ENCODE measurements around the gene ZBTB38. TPM values are rescaled to one million over a fixed set of nuclear protein-coding genes. Genes with fewer than 3 reads are reported as not detected.
A peak's percentile ranks its signal among the peaks of the same experiment; 100 is the strongest.

The ZBTB38 gene
- total and polyA plus RNA-seq, 2 of the 13 experiments (the other 11 are each of a cell fraction or from before 2014, with no cell fraction given), result 26.8 to 51.7 TPM

- TF ChIP-seq ZNF646 (CRISPR knock-in tag; IDR thresholded peaks at IDR 0.05), result no peak
- TF ChIP-seq ZEB1 (IDR thresholded peaks at IDR 0.05; ENCODE audit: insufficient replicate concordance, low read depth), result peak; percentile 47
- TF ChIP-seq ZNF282 (IDR thresholded peaks at IDR 0.05; ENCODE audit: partially characterized antibody), result no peak
- TF ChIP-seq ZNF251 (CRISPR knock-in tag; IDR thresholded peaks at IDR 0.05), result no peak
- TF ChIP-seq ZFYVE20 (CRISPR knock-in tag; IDR thresholded peaks at IDR 0.05; ENCODE audit: borderline replicate concordance, low read depth), result no peak
- TF ChIP-seq U2AF1 (optimal IDR thresholded peaks at IDR 0.05; ENCODE audit: low read depth, low read length), result no peak
- peak in 1 of 2 experiments; percentile 88; a peak in 2 of 4 replicates for TF ChIP-seq KLF16 (CRISPR knock-in tag; IDR thresholded peaks at IDR 0.05)
- TF ChIP-seq ZSCAN22 (CRISPR knock-in tag; IDR thresholded peaks at IDR 0.05), result no peak
- TF ChIP-seq RCOR2 (CRISPR knock-in tag; IDR thresholded peaks at IDR 0.05), result peak; percentile 99
- peak; percentile 79 for TF ChIP-seq ZNF430 (CRISPR knock-in tag; IDR thresholded peaks at IDR 0.05)
- no peak for TF ChIP-seq ATM (IDR thresholded peaks at IDR 0.05; ENCODE audit: borderline replicate concordance)
- TF ChIP-seq SNAPC4 (CRISPR knock-in tag; IDR thresholded peaks at IDR 0.05), result no peak
- TF ChIP-seq ETV6 (CRISPR knock-in tag; conservative IDR thresholded peaks at IDR 0.05), result no peak
- TF ChIP-seq SRY (CRISPR knock-in tag; IDR thresholded peaks at IDR 0.05), result no peak
- no peak for TF ChIP-seq IRX3 (CRISPR knock-in tag; IDR thresholded peaks at IDR 0.05; ENCODE audit: borderline replicate concordance, low read depth)
- TF ChIP-seq ZNF703 (CRISPR knock-in tag; IDR thresholded peaks at IDR 0.05; ENCODE audit: borderline replicate concordance), result no peak
- TF ChIP-seq NCOA5 (CRISPR knock-in tag; IDR thresholded peaks at IDR 0.05), result no peak
- no peak for TF ChIP-seq ZNF788 (CRISPR knock-in tag; IDR thresholded peaks at IDR 0.05; ENCODE audit: borderline replicate concordance)
- peak; percentile 96 for TF ChIP-seq CHD4 (IDR thresholded peaks at IDR 0.05; ENCODE audit: borderline replicate concordance, low read length)
Measured at GRCh38 chr3:141360888-141361598, 7.3 kb upstream of the ZBTB38 start (continued).

All from HepG2 (cell line).